T47D (cell line): ENCODE data around the gene DUOX2.
"Not testable (repeated sequence)": the region's sequence is repeated elsewhere in the genome, so short reads cannot be mapped to it uniquely, and the experiment has no call there.

ENCODE experiments used
- DNase-seq, 2 experiments: peaks; one replicate each; pipeline versions ENCODE4 v3.0.0 to v3.0.0-alpha.2; 2011 to 2012; ENCODE audit warnings: low read depth in 1 of 2, low spot score in 1 of 2
- JUND ChIP-seq: IDR thresholded peaks from 2 replicates; pipeline ENCODE4 v1.6.1; 2012; ENCODE audit warnings: low read depth
- in situ Hi-C: cut with HindIII; loops from 2 replicates; pipeline ENCODE4 v1.10.0; 2016; ENCODE audit warnings: low sequenced_read_pairs, low pct_unique_long_range_greater_than_20kb

Gene DUOX2

DNA sequence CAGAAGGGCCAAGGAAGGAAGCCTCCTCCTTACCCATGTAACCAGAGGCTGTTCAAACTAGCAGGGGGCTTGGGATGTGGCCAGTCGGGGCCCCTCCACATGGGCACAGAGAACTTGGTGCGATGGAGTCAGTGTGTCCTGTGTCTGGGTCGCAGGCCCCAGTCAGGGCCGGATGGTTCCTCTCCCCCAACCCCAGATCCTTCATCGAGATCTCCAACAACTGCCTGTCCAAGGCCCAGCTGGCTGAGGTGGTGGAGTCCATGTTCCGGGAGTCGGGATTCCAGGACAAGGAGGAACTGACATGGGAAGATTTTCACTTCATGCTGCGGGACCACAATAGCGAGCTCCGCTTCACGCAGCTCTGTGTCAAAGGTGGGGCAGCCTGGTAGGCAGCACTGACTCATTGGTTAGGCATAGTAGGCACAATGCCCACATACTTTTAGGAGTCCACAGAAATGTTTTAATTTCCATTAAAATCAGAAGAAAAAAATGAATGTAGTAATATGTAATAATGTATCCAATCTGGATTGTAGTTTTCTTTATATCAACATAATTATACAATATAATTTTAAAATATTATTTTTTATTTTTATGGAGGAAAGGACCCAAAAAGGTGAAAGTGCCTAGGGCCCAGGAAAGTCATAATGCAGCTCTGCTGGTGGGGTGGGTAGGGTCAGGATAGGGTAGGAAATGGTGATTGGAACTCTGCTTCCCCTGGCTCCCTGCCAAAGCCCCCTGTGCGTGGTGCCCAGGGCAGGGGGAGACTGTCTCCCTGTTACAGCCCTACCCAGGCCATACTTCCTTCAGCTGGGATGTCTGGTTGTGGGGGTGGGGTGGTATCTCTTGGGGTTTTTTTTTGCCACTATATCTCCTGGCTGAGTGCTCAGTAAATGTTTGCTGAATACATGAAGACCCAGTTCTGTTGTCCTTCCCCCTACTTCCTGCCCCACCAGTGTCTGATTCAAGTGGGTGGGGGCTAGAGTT lies 34.4 kb upstream of the DUOX2 start:
- in situ Hi-C loops: no loop called here
- DNase-seq: no peak
- TF ChIP-seq JUND: no peak

DNA sequence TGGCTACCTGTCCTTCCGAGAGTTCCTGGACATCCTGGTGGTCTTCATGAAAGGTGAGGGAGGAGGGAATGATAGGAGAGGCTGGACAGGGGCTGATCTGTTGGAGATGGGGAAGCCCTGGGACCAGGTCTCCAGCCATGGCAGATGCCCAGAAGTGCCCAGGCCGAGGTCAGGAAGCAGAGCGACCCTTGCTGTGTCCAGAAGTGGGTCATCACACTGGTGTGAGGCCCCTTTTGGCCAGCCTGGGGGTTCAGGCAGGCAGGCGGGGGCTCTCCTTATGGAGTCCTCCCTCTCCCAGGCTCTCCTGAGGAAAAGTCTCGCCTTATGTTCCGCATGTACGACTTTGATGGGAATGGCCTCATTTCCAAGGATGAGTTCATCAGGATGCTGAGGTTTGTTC lies 33.6 kb upstream of the DUOX2 start:
- DNase-seq: no peak
- in situ Hi-C loops: no loop called here
- no peak for TF ChIP-seq JUND

DNA sequence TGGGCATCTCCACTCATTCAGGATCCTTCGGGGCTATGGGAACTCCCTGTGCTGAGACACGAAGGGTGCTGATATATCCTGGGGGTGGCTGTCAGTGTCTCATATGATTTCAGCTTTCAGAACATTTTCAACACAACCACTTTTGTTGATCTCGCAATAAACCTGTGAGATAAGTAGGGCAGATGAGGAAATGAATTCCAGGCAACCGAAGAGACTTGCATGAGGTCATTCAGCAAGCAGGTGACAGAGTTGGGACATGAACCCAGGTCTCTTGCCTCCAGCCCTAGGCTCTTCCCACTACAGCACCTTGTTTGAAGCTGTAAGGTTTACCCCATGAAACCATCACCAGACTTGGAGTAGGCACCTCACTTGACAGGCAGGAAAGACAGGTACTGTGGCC lies 32.4 kb upstream of the DUOX2 start:
- in situ Hi-C loops: no loop called here
- no peak for TF ChIP-seq JUND
- peak; percentile 46 to 68 for DNase-seq

DNA sequence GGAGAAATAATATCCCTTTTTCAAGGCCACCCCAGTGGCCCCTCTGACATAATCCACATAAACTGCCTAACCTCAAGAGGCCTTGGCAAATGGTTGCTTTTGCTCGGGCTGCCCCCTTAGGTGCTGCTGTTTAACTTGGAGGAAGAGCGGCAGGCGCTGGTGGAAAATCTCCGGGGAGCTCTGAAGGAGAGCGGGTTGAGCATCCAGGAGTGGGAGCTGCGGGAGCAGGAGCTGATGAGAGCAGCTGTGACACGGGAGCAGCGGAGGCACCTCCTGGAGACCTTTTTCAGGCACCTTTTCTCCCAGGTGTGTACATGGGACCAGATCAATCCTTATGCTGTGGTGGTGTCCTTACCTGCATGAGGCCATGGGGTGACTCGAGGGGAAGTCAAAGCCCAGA lies 30.8 kb upstream of the DUOX2 start:
- in situ Hi-C loops: no loop called here
- DNase-seq: no peak
- TF ChIP-seq JUND: no peak

DNA sequence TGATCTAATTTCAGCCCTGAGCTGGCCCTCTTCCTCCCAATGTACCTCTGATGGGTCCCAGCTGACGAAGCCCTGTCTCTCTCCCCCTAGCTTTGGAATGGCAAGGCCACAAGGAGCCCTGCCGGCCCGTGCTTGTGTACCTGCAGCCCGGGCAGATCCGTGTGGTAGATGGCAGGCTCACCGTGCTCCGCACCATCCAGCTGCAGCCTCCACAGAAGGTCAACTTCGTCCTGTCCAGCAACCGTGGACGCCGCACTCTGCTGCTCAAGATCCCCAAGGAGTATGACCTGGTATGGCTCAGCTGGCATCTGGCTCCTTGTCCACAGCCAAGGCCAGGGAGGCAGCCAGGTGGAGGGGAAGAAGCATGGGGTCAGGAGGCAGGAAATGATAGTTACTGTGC lies 30.0 kb upstream of the DUOX2 start:
- TF ChIP-seq JUND: no peak
- no peak for DNase-seq

DNA sequence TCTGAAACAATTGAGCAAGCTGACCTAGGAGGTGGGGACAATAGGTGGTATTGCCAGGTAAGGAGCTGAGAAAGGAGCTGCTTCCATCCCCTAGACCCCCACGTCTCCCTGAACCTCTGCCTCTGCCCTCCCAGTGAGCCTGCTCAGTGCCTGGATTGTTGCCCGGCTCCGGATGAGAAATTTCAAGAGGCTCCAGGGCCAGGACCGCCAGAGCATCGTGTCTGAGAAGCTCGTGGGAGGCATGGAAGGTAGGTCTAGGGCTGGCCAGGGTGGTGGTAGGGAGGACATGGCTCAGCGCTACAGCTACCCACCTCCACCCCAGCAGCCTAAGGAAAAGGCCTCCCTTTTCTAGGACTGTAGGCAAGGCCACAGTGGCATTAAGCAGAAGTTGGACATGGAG lies 29.1 kb upstream of the DUOX2 start:
- no peak for DNase-seq
- in situ Hi-C loops: no loop called here
- no peak for TF ChIP-seq JUND

More for the DNA sequence above, 30.0 kb upstream of the DUOX2 start:
- in situ Hi-C loops: no loop called here

DNA sequence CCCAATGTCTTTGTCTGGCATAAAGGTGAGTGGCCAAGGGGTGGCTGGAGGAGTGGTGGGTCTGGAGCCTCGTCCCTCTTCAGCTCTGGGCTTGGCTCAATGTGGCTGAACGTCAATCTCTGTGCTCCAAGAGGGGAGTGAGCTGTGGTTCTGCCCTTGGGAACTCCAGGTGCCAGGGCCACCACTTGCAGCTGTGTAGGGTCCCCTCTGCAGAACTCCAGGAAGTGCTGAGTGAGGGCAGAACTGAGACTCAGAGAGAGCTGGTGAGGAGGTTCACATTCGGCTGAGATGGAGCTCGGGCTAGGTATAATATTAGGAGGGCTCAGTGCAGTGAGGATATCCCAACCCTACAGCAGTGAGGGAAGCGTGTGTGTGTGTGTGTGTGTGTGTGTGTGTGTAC lies 27.4 kb upstream of the DUOX2 start:
- in situ Hi-C loops: no loop called here
- no peak for DNase-seq
- no peak for TF ChIP-seq JUND

DNA sequence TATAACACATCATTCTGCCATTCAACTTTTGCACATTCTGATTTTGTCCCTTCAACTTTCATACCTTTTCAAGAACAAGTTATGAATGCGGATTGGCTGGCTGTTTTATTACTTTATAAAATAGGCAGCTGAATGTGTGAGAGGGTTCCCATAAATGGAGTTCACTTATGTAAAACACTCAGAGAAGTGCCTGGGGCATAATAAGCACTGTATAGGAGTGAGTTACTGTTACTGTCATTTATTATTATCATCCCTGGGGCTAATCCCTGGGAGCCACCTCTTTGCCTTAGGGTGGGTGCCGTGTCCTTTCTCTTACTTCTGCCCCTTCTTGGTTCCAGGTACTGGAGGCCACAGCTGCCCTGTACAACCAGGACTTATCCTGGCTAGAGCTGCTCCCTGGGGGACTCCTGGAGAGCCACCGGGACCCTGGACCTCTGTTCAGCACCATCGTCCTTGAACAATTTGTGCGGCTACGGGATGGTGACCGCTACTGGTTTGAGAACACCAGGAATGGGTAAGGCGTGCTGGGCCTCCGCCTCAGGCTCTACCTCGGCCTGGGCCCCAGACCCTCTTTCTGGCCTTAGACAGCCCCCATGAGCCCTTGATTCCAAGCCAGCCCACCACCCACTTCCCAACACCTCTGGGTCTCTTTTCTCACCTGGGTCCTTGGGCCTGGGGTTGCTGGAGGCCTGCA lies 26.7 kb upstream of the DUOX2 start:
- no peak for DNase-seq
- in situ Hi-C loops: no loop called here
- TF ChIP-seq JUND: no peak

DNA sequence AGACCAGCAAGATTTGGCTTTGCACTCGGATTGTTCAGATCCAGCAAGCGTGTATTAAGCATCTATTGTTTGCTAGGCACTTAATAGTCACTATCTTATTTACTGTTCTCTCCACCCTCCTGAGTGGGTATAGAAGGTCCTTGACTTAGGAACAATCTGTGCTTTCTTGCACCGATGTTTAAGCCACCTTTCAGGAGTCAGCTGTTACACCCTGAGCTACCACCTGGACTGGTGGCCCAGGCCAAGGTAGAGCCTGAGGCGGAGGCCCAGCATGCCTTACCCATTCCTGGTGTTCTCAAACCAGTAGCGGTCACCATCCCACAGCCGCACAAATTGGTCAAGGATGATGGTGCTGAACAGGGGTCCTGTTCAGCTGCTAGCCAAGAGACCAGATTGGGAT lies 25.8 kb upstream of the DUOX2 start:
- in situ Hi-C loops: no loop called here
- no peak for DNase-seq
- TF ChIP-seq JUND: no peak

DNA sequence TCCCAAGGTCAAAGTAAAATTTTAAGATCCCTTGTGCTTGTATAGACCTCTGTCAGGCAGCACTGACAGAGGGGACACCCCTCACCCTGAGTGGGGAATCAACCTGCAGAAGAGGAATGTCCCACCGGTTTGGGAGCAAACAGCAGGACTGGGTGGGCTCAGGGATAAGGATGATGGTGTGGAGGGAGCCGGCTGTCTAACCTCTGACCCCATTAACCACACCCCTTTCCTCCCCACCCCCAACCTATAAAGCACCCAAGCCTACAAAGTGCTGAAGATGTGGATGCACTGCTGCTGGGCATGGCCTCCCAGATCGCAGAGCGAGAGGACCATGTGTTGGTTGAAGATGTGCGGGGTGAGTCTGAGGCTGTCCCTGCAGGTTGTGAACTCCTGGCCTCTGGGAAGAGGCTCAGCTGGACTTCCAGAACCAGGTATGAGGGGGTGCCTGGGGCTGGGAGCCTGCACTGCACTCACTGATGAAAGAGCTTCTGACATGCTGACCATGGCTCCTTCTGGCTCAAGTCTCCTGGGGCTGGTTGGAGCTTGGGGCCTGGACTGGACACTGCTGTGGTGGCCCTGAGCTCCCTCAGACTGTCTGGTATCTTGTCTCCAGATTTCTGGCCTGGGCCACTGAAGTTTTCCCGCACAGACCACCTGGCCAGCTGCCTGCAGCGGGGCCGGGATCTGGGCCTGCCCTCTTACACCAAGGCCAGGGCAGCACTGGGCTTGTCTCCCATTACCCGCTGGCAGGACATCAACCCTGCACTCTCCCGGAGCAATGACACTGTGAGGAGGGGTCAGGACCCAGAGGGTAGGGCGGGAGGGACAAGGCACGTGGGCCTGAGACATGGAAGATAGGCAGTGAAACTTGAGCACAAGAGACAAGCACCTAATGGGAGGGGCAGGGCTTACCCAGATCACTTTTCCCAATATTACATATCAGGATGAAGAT lies 25.1 kb upstream of the DUOX2 start:
- no peak for TF ChIP-seq JUND
- no peak for DNase-seq
- in situ Hi-C loops: no loop called here

DNA sequence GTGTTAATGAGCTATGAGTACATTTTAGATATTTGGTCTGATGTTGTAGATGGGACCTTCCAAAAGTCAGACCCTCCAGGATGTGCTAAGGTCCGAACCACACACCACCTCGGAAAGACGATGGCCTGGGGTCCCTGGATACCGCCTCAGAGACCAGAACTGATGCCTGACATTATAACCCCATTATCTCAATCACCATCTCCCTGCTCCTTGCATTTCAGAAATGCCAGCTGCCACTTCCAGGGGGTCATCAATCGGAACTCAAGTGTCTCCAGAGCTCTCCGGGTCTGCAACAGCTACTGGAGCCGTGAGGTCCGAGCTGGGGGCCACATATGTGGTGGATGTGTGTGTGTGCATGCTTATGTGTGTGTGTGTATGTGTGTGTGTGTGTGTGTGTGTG lies 23.7 kb upstream of the DUOX2 start:
- in situ Hi-C loops: no loop called here
- TF ChIP-seq JUND: no peak
- DNase-seq: no peak

DNA sequence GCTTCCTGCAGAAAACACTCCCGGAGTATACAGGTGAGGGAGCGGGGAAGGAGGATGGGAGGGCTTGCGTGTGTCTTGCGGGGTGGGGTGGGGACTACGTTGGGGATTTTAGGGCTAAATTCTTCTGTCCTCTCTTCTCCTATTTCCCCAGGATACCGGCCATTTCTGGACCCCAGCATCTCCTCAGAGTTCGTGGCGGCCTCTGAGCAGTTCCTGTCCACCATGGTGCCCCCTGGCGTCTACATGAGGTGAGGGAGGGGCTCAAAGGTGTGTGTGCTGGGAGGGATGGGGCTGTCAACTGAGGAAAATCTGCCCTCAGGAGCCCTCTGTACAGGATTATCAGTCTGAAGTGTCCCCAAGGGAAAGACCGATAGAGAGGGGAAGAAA lies 22.4 kb upstream of the DUOX2 start:
- no peak for TF ChIP-seq JUND
- in situ Hi-C loops: no loop called here
- no peak for DNase-seq

DNA sequence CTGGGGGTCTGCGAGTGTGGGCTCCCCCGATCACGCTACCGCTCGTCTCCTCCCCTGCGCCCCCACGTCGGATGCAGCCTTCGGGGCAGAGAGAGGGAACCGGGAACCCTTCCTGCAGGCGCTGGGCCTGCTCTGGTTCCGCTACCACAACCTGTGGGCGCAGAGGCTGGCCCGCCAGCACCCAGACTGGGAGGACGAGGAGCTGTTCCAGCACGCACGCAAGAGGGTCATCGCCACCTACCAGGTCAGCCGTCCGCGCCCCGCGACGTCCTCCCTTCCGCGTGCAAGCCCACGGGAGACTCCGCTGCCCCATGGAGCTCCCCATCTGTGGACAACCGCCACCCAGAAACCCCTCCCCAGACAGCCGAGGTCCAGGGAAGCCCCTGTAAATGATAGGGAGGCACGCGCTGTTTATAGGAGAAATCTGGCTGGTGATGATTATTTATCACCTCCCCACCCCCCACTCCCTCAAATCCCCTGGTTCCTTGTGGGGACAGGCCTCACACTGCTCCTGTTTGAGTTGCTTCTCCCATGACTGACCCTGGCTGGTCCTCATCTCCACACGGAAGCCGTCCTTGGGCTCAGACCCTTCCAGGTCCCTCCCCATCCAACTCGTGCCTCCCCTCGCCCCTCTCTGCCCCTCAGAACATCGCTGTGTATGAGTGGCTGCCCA lies 21.9 kb upstream of the DUOX2 start:
- DNase-seq, in situ Hi-C loops: not testable (repeated sequence)
